ENCODE data around the gene ARL6IP4. TPM values are rescaled to one million over a fixed set of nuclear protein-coding genes. Genes with fewer than 3 reads are reported as not detected.
A peak's percentile ranks its signal among the peaks of the same experiment; 100 is the strongest.

The ARL6IP4 gene
- total RNA-seq, 1 donor from 2014 or later = 156 TPM

DNA sequence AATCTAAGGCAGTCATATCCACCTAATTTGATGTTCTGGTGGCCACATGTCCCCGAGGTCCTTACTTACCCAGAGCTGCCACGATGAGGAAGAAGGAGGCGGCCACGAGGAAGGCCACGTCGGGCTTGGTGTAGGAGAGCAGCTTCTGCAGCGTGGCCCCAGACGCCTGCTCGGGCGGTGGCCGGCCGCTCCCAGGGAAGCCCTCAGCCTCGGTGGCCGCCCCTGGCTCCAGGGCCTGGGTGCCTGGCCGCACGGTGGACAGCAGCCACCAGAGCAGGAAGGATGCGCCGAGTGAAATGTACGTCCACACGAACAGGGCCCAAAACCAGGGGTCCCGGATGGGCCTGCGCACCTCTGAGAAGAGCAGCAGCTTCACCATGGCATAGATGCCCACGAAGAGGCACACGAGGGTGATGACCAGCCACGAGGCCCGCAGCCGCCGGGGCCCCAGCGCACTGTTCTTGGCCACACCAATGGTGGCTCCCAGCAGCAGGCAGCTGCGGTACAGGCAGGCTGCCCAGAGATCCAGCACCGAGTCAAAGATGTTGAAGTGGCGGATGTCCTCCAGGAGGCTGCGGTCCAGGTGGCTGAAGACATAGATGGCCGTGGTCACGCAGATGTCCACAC, 20.8 kb upstream of the ARL6IP4 start:
- intact Hi-C loops (cut with micrococcal nuclease) = loop anchor here (10.0 kb wide), 1 partner anchor 165 kb away; no protein-coding TSS in a partner anchor
- H3K4me1 ChIP-seq = peaks cover 42% of the 10 kb centered on the region
- H3K9me3 ChIP-seq (replicated peaks) = no peaks in the 10 kb centered on the region
- no peak overlapping the region for H3K27ac ChIP-seq (replicated peaks)
- peaks cover 6% of the 10 kb centered on the region for H3K36me3 ChIP-seq
- DNase-seq = no peak
- no peak overlapping the region for H3K4me3 ChIP-seq
- no peaks in the 10 kb centered on the region for H3K27me3 ChIP-seq (ENCODE audit: low read depth)
- TF ChIP-seq CTCF (IDR thresholded peaks at IDR 0.05; ENCODE audit: borderline replicate concordance) = no peak

GRCh38 chr12:122960193-122960569, 20.3 kb upstream of the ARL6IP4 start:
- intact Hi-C loops (cut with micrococcal nuclease) = no loop called here
- Histone ChIP-seq H3K9me3 (replicated peaks) (no peaks in the 10 kb centered on the region), H3K36me3 (peaks cover 6% of the 10 kb centered on the region), H3K4me3 (no peak overlapping the region), H3K27ac (replicated peaks) (no peak overlapping the region), H3K27me3 (ENCODE audit: low read depth) (no peaks in the 10 kb centered on the region), H3K4me1 (peaks cover 47% of the 10 kb centered on the region)
- DNase-seq = no peak
- TF ChIP-seq CTCF (IDR thresholded peaks at IDR 0.05; ENCODE audit: borderline replicate concordance) = no peak

- Histone ChIP-seq H3K36me3 (peaks cover 6% of the 10 kb centered on the region), H3K4me1 (peaks cover 57% of the 10 kb centered on the region), H3K9me3 (replicated peaks) (no peaks in the 10 kb centered on the region), H3K27me3 (ENCODE audit: low read depth) (no peaks in the 10 kb centered on the region), H3K4me3 (no peak overlapping the region), H3K27ac (replicated peaks) (peak overlapping the region; percentile 42)
- DNase-seq = no peak
- intact Hi-C loops (cut with micrococcal nuclease) = no loop called here
- TF ChIP-seq CTCF (IDR thresholded peaks at IDR 0.05; ENCODE audit: borderline replicate concordance) = no peak
These were observed 18.8 kb upstream of the ARL6IP4 start for GRCh38 chr12:122961531-122962329.

DNA sequence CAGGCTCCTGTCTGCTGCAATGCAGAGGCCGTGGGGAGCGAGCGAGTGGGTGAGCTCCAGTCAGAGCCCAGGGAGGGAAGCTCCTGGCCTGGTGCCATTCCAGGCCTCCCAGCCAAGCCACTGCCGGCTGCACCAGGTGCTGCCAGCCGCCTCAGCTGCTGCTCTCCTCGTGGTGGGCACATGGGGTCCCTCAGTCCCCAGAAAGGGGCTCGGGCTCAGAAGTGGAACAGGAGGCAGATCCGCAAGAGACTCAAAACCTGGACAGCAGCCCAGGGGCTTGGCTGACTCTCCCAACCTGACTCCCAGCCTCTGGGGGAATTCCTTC, 16.6 kb upstream of the ARL6IP4 start:
- H3K4me3 ChIP-seq = no peak overlapping the region
- H3K36me3 ChIP-seq = peaks cover 6% of the 10 kb centered on the region
- H3K27me3 ChIP-seq (ENCODE audit: low read depth) = no peaks in the 10 kb centered on the region
- H3K4me1 ChIP-seq = peaks cover 53% of the 10 kb centered on the region
- TF ChIP-seq CTCF (IDR thresholded peaks at IDR 0.05; ENCODE audit: borderline replicate concordance) = no peak
- peak; percentile 53 for DNase-seq
- H3K9me3 ChIP-seq (replicated peaks) = no peaks in the 10 kb centered on the region
- intact Hi-C loops (cut with micrococcal nuclease) = no loop called here
- peak overlapping the region; percentile 22 for H3K27ac ChIP-seq (replicated peaks)

- Histone ChIP-seq H3K27me3 (ENCODE audit: low read depth) (no peaks in the 10 kb centered on the region), H3K9me3 (replicated peaks) (no peaks in the 10 kb centered on the region), H3K27ac (replicated peaks) (no peak overlapping the region), H3K36me3 (peaks cover 5% of the 10 kb centered on the region), H3K4me1 (peaks cover 51% of the 10 kb centered on the region), H3K4me3 (peak overlapping the region; percentile 76)
- no peak for DNase-seq
- TF ChIP-seq CTCF (IDR thresholded peaks at IDR 0.05; ENCODE audit: borderline replicate concordance) = no peak
- intact Hi-C loops (cut with micrococcal nuclease) = no loop called here
These were observed 15.8 kb upstream of the ARL6IP4 start for GRCh38 chr12:122964439-122965257.
